HG03460 (cell line): Measurements from ENCODE around the gene NAV1.

Source experiments
- ATAC-seq: cut with Tn5 transposase; IDR thresholded peaks from one replicate; pipeline ENCODE4 v1.9.1; 2021; ENCODE audit not compliant: unreplicated experiment

The NAV1 gene

DNA sequence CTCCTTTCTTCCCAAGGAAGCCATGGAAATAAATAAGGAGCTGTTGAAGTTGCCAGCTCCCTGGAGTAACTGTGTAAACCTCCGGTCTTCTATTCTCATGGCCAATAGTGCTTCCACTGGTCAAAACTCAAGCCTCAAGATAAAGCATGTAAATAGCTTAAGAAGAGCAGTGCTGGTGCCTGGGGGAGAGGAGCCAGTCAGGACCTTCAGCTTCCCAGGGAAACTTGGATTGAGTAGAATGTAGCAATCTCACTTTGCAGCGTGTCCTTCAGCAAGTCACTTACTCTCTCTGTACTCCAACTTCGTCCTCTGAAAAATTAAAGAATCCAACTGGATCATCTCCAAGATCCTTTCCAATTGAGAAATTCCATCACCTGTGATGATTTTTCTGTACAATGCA lies 44.7 kb downstream of the NAV1 start:
- ATAC-seq, result no peak

DNA sequence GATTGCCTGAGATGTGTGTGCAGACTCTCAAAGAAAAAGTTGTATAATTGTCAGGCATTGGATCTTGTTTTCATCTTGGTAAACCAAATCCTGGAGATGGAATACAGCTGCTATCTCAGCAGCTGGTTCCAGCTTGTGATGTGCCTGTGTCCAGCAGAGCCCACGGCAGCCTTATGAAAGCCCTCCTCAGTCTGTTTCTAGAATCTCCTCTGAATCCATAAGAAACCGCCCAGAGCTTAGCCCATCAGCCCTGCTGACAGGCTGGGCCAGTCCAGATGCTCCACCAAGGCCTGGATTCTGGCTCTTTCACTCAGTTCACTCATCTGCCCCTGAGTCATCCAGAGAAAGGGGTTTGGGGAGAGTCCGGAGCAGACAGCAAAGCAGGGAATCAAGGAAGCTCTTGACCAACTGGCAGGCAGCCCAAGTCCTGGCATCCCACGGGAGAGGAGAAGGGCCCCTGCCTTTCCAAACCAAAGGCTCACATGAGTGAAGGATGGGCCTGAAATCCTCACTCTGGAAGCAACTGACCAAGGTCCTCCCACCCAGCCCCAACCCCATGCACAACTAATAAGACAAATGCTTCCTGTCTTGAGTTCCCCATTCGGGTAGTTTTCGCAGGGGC lies 45.7 kb downstream of the NAV1 start:
- ATAC-seq, result no peak

DNA sequence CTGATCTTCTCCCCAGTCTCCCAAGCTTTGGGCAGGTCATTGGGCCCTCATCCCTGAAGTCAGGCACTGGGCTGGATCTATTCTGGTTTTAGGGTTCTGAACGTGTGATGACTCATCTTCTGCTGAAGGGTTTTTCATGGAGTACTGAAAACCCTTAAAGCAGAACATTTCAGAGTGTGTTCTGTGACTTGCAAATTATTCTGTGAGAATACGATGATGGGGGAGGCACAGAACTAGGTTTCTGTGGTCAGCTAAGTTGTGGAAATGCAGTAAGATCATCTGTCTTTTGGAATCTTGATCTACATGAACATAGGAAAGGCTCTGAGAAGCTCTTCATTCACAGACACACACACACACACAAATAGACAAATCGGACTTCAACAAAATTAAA lies 46.2 kb downstream of the NAV1 start:
- ATAC-seq, result no peak

DNA sequence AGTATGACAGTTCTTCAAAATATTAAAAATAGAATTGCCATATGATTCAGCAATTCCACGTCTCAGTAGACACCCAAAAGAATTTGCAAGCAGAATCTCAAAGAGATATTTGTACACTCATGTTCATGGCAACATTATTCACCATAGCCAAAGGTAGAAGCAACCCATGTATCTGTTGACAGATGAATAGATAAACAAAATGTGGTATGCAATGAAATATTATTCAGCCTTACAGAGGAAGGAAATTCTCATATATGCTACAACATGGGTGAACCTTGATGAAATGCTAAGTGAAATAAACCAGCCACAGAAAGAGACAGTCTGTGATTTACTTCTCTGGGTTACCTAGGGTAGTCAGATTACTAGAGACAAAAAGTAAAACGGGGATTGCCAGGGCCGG lies 47.0 kb downstream of the NAV1 start:
- no peak for ATAC-seq

DNA sequence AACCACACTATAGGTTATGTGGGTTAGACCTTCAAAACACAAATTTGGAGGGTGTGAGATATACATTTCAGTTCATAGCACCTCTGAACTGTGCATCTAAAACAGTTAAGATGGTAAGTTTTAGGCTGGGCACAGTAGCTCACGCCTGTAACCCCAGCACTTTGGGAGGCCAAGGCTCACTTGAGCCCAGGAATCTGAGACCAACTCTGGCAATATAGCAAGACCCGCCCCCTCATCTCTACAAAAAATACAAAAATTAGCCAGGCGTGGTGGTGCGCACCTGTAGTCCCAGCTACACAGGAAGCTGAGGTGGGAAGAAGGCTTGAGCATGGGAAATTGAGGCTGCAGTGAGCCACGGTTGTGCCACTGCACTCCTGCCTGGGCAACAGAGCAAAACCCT lies 47.9 kb downstream of the NAV1 start:
- no peak for ATAC-seq

DNA sequence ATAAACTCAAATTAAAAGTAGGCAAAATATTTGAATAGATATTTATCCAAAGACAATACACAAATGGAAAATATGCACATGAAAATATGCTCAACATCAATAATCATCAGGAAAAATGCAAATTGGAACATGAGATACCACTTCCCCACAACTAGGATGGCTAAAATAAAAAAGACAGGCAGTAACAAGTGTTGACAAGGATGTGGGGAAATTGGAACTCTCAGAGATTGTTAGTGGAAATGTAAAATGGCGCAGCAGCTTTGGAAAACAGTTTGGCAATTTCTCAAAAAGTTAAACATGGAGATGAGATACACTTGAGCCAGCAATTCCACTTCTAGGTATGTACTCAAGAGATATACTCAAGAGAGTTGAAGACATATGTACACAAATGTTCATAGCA lies 48.8 kb downstream of the NAV1 start:
- ATAC-seq, result no peak
